Measurements from ENCODE around the gene STK11.

The STK11 gene

DNA sequence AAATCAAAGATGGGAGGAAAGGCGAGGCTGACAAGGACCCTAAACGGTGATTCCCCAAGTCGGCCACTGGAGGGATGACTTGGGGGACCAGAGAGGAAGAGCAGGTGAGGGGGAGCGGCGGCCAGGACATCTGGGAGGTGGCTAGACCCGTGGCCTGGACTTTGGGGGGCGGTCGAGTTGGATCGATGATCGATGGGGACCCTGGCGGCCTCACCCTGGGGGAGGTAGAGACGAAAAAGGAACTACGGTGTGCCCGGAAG lies 55.9 kb downstream of the STK11 start:
- DNase-seq (ENCODE audit: low spot score), result no peak
- peak overlapping the region; percentile 93 for H3K4me3 ChIP-seq
- H3K27ac ChIP-seq, result peak overlapping the region; percentile 78 to 99
- TF ChIP-seq, protein P1, sequence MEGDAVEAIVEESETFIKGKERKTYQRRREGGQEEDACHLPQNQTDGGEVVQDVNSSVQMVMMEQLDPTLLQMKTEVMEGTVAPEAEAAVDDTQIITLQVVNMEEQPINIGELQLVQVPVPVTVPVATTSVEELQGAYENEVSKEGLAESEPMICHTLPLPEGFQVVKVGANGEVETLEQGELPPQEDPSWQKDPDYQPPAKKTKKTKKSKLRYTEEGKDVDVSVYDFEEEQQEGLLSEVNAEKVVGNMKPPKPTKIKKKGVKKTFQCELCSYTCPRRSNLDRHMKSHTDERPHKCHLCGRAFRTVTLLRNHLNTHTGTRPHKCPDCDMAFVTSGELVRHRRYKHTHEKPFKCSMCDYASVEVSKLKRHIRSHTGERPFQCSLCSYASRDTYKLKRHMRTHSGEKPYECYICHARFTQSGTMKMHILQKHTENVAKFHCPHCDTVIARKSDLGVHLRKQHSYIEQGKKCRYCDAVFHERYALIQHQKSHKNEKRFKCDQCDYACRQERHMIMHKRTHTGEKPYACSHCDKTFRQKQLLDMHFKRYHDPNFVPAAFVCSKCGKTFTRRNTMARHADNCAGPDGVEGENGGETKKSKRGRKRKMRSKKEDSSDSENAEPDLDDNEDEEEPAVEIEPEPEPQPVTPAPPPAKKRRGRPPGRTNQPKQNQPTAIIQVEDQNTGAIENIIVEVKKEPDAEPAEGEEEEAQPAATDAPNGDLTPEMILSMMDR (IDR thresholded peaks at IDR 0.05), result no peak

DNA sequence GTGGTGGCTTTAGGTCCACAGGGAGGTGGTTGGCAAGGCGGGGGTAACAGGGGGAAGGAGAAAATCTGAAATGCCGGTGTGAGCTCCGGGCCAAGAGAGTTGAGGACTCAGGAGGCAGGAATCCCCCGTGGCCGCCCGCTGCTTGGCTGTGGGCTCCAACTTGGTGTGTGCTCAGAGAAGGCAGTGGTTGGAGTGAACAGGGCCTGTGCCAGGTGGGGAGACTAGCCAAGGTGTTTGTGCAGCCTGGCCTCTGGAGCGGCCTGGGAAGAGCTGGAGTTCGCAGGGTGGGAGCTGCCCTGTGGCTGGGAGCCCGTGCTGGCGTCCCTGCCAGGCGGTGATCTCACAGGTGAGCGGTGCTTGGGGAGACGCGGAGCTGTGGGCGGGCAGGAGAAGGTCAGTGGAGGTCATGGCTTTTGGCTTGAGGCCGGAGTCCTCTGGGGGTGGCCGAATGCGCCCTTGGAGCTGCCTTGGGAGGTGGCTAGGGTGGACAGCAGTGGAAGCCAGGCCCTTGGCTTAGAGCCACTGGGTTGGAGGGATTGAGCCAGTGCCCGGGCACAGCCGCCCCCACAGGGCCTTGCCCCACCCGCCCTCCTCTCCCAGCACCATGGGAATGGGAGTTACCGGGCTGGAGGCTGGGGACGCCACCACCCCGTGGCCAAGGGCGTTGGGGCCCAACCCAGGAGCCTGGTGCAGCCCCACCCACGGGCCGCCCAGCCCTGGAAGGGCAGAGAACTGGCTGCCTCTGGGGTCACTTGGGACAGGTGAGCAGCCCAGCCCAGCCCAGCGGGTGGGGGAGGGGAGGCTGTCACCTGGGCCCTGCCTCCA lies 56.4 kb downstream of the STK11 start:
- DNase-seq (ENCODE audit: low spot score), result peak; percentile 92
- H3K4me3 ChIP-seq, result peak overlapping the region; percentile 93
- TF ChIP-seq, protein P1 (IDR thresholded peaks at IDR 0.05), result no peak
- peak overlapping the region; percentile 78 to 99 for H3K27ac ChIP-seq

DNA sequence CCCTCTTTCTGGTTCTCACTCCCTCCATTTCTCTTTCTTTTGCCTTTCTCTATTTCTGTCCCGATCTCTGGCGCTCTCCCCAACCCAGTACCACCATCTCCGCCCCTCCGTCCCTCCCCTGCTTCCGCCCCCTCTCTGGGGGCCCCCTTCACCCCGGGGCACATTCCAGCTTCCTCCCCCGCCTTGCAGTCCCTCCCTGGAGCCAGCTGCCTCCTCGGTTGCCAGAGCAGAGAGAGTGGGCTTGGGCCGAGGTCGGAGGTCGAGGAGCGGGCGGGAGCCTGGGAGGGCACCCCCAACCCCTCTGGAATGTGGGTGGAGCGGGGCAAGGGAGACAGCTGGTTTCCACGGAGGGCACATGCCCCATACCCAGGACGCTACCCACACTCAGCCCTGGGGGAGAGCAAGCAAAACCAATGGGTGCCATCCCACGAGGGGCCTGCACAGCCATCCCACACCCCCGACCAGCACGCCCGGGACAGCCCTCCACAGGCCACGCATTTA lies 57.1 kb downstream of the STK11 start:
- Histone ChIP-seq H3K27ac (peak overlapping the region; percentile 78 to 99), H3K4me3 (peak overlapping the region; percentile 93)
- TF ChIP-seq, protein P1 (IDR thresholded peaks at IDR 0.05), result no peak
- DNase-seq (ENCODE audit: low spot score), result no peak

DNA sequence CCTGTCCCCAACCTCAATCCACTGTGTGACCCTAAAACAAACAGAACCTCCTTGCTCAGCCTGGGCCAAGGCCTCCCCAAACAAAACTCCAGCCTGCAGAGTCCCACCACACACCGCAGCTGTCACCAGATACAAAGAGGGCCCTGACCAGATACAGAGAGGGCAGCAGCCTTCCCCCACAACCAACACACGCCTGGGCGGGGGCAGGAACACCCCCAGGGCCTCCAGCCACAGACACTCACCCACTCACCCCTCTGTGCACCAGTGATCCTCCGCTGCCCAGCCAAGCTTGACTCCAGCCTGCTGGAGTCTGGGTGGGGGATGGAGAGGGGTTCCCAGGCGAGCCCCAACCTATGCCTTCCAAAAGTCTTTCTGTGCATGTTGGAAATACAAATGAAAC lies 57.6 kb downstream of the STK11 start:
- peak overlapping the region; percentile 78 to 99 for H3K27ac ChIP-seq
- no peak for DNase-seq (ENCODE audit: low spot score)
- no peak overlapping the region for H3K4me3 ChIP-seq
- TF ChIP-seq, protein P1 (IDR thresholded peaks at IDR 0.05), result no peak

DNA sequence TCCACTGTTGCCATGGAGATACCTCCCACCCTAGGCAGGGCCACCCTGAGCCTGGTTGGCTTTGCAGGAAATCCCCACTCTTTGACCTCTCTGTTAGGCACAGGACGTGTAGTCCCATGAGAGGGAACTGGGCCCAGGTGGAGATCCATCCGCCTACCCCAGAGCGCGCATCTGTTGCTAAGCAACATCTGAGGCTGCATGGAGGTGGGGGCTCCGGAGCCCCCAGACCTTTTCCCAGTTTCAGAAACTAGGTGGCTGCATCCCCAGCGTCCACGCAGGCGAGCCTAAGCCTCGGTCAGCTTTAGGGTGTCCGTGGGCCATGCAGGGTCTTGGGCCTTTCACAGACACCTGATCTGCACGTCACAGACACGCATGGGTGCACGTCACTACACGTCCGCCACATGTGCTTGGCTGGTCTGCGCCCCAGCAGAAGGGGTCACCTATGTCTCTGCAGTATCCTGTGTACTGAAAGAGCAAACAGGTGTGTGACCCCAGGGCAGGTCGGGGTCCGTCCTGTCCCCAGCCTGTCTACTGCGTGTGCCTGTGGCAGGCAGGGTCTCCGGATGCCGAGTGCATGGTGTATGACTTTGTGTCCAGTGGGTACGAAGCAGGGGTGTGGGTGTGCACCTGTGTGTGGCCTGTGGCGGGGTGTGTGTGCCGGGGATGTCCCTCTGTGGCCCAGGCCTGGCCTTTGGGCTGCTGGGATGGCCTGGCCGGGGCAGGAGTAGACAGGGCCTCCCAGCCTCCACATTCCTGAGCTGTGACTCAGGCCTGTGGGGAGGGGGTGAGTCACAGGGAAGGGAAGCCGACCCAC lies 59.4 kb downstream of the STK11 start:
- Histone ChIP-seq H3K27ac (peak overlapping the region; percentile 85 to 90), H3K4me3 (peak overlapping the region; percentile 73)
- TF ChIP-seq, protein P1 (IDR thresholded peaks at IDR 0.05), result no peak
- DNase-seq (ENCODE audit: low spot score), result no peak

DNA sequence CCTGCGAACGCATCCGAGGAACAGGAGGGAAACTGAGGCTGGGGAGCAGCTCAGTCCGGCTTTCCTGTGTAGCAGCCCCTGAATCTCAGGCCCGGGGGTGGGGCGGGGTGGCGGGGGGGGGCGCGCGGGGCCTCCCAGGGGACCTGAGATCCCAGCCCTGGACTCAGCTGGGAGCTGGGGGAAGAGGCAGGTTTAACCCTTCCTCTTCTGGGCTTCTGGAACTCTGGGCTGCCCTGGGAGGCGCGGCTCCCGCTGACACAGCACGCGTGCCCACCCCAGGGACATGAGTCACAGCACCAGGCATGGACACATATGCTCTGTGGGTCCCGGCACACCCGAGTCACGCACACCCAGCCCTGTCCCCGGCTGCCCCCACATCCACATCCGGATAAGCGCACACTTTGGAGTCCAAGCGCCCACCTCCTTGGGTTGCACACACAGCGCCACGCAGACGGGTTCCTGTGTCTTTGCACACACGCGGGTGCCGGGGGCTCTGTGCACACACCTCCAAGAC lies 60.1 kb downstream of the STK11 start:
- DNase-seq (ENCODE audit: low spot score), result peak; percentile 93
- Histone ChIP-seq H3K27ac (peak overlapping the region; percentile 85 to 90), H3K4me3 (peak overlapping the region; percentile 73)
- TF ChIP-seq, protein P1 (IDR thresholded peaks at IDR 0.05), result no peak

Data from coronary artery (tissue), 2 donors.